Kidney epithelial cell (primary cell): ENCODE results near the gene HSD11B1. TPM values are rescaled to one million over a fixed set of nuclear protein-coding genes. Genes with fewer than 3 reads are reported as not detected.

Source experiments
- DNase-seq: peaks from one replicate; pipeline ENCODE4 v3.0.0-alpha.2; 2010; ENCODE audit warnings: low read depth
- H3K27me3 ChIP-seq: 2 replicates; pipeline ENCODE4 v1.6.0; 2011; ENCODE audit warnings: low read length; ENCODE audit not compliant: control insufficient read depth, insufficient read depth
- H3K36me3 ChIP-seq: 2 replicates; pipeline ENCODE4 v1.5.1; 2011; ENCODE audit warnings: low read length; ENCODE audit not compliant: control insufficient read depth, insufficient read depth
- H3K4me3 ChIP-seq: 2 replicates; pipeline ENCODE4 v1.5.1; 2011; ENCODE audit warnings: low read depth, mild to moderate bottlenecking, control low read depth, low read length
- total RNA-seq: library from RNA; depleted of rRNA; stranded (reverse); fragments of >200 nt; gene quantifications from 2 replicates; pipeline ENCODE4 v1.2.3, GENCODE V29; 2015
- TF ChIP-seq, protein P1 (sequence below): IDR thresholded peaks from 2 replicates; pipeline ENCODE4 v1.5.1; 2011; ENCODE audit warnings: mild to moderate bottlenecking, moderate library complexity, low read length, control low read depth, inconsistent platforms; ENCODE audit not compliant: insufficient read depth, poor library complexity, severe bottlenecking

HSD11B1 gene
- total RNA-seq, 1 donor from 2014 or later, result 2.1 TPM

DNA sequence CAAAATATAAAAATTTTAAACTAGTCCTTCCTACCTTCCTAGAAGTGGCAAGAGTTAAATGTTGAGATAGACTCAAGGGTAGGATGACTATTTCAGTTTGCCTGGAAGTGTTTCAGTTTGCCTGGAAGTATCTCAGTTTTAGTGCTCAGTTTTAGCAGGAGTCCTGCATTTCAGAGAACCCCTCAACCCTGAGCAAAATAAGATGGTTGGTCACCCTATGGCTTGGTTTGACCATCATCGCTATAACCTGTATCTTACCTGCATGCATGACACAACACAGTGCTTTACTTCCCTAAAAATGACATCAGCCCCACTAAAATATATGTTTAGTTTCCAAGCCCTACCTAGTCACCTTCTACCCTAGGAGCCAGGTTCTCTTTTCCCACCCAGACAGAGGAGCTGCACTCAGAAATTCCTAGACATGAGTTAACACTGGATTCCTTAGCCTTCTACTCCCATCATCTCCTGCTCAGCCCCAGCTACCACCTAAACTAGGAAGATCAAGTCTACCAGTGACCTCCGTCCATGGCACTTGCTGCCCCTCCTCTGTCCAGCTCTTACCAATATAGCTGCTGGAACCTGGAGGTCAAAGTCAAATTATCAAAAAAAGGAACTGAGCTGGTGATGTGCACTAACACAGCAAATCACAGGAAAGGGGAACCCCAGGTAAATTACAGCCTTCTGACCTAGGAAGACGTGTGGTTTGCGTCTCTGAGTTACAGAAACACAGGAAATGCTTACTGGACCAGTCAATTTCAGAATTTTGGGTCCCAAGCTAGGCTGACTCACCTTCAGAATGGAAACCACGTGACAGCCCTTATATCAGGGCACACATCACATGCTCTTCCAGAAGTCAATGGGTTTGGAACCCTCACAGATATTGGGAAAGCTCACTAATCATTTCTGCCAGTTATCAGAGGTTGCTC is 31.7 kb upstream of the HSD11B1 start:
- TF ChIP-seq, protein P1, sequence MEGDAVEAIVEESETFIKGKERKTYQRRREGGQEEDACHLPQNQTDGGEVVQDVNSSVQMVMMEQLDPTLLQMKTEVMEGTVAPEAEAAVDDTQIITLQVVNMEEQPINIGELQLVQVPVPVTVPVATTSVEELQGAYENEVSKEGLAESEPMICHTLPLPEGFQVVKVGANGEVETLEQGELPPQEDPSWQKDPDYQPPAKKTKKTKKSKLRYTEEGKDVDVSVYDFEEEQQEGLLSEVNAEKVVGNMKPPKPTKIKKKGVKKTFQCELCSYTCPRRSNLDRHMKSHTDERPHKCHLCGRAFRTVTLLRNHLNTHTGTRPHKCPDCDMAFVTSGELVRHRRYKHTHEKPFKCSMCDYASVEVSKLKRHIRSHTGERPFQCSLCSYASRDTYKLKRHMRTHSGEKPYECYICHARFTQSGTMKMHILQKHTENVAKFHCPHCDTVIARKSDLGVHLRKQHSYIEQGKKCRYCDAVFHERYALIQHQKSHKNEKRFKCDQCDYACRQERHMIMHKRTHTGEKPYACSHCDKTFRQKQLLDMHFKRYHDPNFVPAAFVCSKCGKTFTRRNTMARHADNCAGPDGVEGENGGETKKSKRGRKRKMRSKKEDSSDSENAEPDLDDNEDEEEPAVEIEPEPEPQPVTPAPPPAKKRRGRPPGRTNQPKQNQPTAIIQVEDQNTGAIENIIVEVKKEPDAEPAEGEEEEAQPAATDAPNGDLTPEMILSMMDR, result no peak
- Histone ChIP-seq H3K36me3 (no peaks in the 10 kb centered on the region), H3K4me3 (no peak overlapping the region), H3K27me3 (peaks cover 3% of the 10 kb centered on the region)
- no peak for DNase-seq

DNA sequence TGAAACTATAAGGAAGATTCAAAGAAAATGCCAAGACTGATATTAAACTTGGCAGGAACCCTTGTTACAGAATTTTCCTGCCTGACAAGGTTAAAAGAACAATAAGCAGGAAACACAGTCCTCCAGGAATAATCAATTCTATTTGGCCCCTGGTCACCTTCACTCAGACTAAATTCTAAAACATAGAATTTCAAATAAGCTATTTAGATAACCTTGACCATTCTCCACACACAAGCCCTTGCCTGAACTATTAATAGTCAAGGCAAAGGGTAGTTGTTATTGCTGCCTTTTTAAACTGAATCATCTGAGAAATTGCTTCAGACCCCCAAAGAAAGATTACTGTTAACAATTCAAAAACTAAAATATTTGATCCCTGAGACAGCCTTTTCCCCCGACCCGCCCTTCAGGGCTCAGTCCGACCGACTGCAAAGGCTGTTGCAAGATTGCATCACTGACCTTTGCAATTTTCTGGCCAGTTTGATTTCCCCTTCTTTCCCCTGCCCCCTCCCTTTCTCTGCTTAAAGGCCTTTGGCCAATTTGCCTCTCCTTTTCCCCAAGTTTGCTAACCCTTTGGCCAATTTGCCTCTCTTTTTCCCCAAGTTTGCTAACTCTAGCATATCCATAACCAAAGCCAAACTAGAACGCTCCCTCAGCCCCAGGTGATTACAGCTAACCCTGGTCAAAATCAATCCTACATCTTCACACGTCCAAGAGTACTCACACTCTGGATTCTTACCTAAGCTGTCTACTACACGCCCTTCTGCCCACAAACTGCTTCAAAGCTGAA is 30.8 kb upstream of the HSD11B1 start:
- TF ChIP-seq, protein P1, result no peak
- Histone ChIP-seq H3K36me3 (no peaks in the 10 kb centered on the region), H3K27me3 (peaks cover 3% of the 10 kb centered on the region), H3K4me3 (no peak overlapping the region)
- no peak for DNase-seq

DNA sequence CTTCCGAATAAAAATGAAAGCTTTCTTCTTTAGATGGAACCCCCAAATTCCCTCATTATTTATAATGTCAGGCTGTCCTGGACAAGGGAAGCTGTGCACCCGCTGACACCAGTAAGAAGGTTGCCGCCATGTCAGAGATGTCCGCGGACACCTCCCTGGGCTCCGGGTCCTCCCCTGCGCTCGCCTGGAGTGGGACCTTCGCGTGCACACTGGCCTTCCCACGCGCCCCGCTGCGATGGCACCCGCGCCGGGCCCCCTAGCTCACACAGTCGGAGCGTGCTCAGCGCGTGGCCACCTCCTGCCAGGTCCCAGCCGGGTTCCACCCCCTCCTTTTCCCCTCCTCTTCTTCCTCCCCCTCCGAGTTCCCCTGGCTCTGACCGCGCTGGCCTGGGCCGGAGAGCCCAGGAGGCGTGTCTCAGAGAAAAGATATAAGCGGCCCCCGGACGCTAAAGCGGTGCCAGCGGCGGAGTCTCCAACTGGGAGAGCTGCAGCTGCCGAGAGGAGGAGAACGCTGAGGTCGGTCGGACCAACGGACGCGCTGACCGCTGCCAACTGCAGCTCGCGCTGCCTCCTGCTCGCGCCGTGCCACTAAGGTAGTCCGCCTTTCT is 29.6 kb upstream of the HSD11B1 start, which contains the start of gene G0S2:
TSS of gene G0S2 (plus strand) at position 456 of the 608 bp plus-strand sequence. CDS start 273 bp downstream, outside the sequence.
- H3K4me3 ChIP-seq, result peak within 1 kb of the TSS; percentile 35
- no peak for DNase-seq
- TF ChIP-seq, protein P1, result no peak
- peaks cover 3% of the 10 kb centered on the region for H3K27me3 ChIP-seq
- no peaks in the 10 kb centered on the region for H3K36me3 ChIP-seq

DNA sequence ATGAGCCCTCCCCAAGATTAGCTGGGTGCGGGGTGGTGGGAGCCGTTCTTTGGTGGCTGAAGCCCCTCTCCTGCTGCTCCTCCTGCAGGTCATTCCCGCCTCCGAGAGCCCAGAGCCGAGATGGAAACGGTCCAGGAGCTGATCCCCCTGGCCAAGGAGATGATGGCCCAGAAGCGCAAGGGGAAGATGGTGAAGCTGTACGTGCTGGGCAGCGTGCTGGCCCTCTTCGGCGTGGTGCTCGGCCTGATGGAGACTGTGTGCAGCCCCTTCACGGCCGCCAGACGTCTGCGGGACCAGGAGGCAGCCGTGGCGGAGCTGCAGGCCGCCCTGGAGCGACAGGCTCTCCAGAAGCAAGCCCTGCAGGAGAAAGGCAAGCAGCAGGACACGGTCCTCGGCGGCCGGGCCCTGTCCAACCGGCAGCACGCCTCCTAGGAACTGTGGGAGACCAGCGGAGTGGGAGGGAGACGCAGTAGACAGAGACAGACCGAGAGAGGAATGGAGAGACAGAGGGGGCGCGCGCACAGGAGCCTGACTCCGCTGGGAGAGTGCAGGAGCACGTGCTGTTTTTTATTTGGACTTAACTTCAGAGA is 29.0 kb upstream of the HSD11B1 start:
- H3K27me3 ChIP-seq, result peaks cover 3% of the 10 kb centered on the region
- H3K4me3 ChIP-seq, result peak overlapping the region; percentile 35
- DNase-seq, result no peak
- H3K36me3 ChIP-seq, result no peaks in the 10 kb centered on the region
- TF ChIP-seq, protein P1, result no peak

DNA sequence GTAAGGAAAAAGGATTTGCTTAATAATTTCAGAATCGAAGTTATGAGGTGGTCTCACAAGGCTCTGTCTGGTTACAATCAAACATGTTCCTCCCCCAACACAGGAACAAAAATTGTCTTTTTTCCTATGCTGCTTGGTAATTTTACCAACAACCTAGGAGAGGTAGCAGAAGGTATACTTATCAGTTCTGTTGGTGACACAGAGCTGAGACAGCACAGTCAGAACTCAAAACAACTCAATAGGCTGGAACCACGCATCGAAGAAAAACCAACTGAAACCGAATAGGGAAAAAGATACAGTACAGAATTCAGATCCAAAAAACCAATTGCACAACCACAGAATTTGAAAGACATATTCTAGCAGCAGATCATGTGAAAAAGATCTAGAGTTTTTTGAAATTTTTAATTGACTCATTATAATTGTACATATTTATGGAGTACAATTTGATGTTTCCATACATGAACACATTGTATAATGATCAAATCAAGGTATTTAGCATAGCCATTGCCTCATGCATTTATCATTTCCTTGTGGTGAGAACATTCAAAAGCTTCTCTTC is 25.6 kb upstream of the HSD11B1 start:
- Histone ChIP-seq H3K36me3 (no peaks in the 10 kb centered on the region), H3K4me3 (no peak overlapping the region), H3K27me3 (peaks cover 3% of the 10 kb centered on the region)
- TF ChIP-seq, protein P1, result no peak
- no peak for DNase-seq
